Peyer's patch (tissue), 4 donors: ENCODE data around the gene ATP10A. TPM values are rescaled to one million over a fixed set of nuclear protein-coding genes. Genes with fewer than 3 reads are reported as not detected.

Experiments used
- DNase-seq, 3 donors: peaks; one replicate each; pipeline ENCODE4 v3.0.0-alpha.2; 2017 to 2019
- H3K27ac ChIP-seq, 4 donors: fragments of 200-600 bp; sonication (generic); one replicate each; pipeline ENCODE4 v1.5.1; 2016 to 2019
- H3K27me3 ChIP-seq, 2 donors: fragments of 200-600 bp; sonication (generic); one replicate each; pipeline ENCODE4 v1.5.1; 2019
- H3K36me3 ChIP-seq, 3 donors: fragments of 200-600 bp; sonication (generic); one replicate each; pipeline ENCODE4 v1.5.1; 2016 to 2019
- H3K4me1 ChIP-seq, 4 donors: fragments of 200-600 bp; sonication (generic); one replicate each; pipeline ENCODE4 v1.5.1; 2016 to 2019
- H3K4me3 ChIP-seq, 4 donors: fragments of 200-600 bp; sonication (generic); 1 replicate in 3 of 4; 2 replicates in 1 of 4; pipeline ENCODE4 v1.5.1; 2016 to 2019; ENCODE audit warnings: mild to moderate bottlenecking in 1 of 4
- H3K9me3 ChIP-seq, 4 donors: fragments of 200-600 bp; sonication (generic); one replicate each; pipeline ENCODE4 v1.5.1; 2016 to 2019; ENCODE audit warnings: mild to moderate bottlenecking in 1 of 4
- CTCF ChIP-seq, 6 experiments: fragments of 450-650 bp in 4 of 6; fragments of 200-600 bp in 2 of 6; sonication (generic) in 1 of 6; IDR thresholded peaks; one replicate each; pipeline ENCODE4 v1.5.1; 2017 to 2019; ENCODE audit warnings: antibody characterized with exemption in 6 of 6, mild to moderate bottlenecking in 3 of 6, moderate library complexity in 1 of 6
- POLR2A ChIP-seq, 2 donors: fragments of 450-650 bp; IDR thresholded peaks; one replicate each; pipeline ENCODE4 v1.5.1; 2017; ENCODE audit warnings: antibody characterized with exemption in 2 of 2, mild to moderate bottlenecking in 2 of 2, moderate library complexity in 2 of 2
- total RNA-seq, 4 donors: library from RNA; depleted of rRNA; stranded (reverse); fragments of >200 nt; gene quantifications; one replicate each; pipeline ENCODE4 v1.1.0, GENCODE V29; 2016

Gene ATP10A
- total RNA-seq, 4 donors from 2014 or later: 1.6 to 7.4 (median 3.7) TPM

- H3K4me3 ChIP-seq: no peak overlapping the region
- DNase-seq: no peak
- no peak overlapping the region for H3K27ac ChIP-seq
- H3K27me3 ChIP-seq: no peaks in the 10 kb centered on the region
- TF ChIP-seq CTCF (IDR thresholded peaks at IDR 0.05) (no peak), POLR2A (IDR thresholded peaks at IDR 0.05) (no peak)
- H3K4me1 ChIP-seq: peaks cover 0 to 6% (median 0%) of the 10 kb centered on the region in 4 donors
- no peaks in the 10 kb centered on the region for H3K9me3 ChIP-seq
- H3K36me3 ChIP-seq: no peaks in the 10 kb centered on the region
Observed at GRCh38 chr15:25847051-25847450, 16.1 kb downstream of the ATP10A start.

- Histone ChIP-seq H3K4me1 (peaks cover 0 to 6% (median 0%) of the 10 kb centered on the region in 4 donors), H3K36me3 (no peaks in the 10 kb centered on the region), H3K9me3 (no peaks in the 10 kb centered on the region), H3K27ac (peak overlapping the region in 1 of 4 donors; percentile 20), H3K4me3 (no peak overlapping the region), H3K27me3 (no peaks in the 10 kb centered on the region)
- no peak for TF ChIP-seq CTCF (IDR thresholded peaks at IDR 0.05)
- TF ChIP-seq POLR2A (IDR thresholded peaks at IDR 0.05): no peak
- peak in 2 of 3 donors; percentile 46 to 68 for DNase-seq
Observed at GRCh38 chr15:25846377-25846776, 16.8 kb downstream of the ATP10A start.

GRCh38 chr15:25844981-25845680 lies 18.0 kb downstream of the ATP10A start:
- Histone ChIP-seq H3K27ac (no peak overlapping the region), H3K36me3 (no peaks in the 10 kb centered on the region), H3K4me1 (peaks cover 0 to 6% (median 0%) of the 10 kb centered on the region in 4 donors)

GRCh38 chr15:25844542-25844941 lies 18.6 kb downstream of the ATP10A start:
- H3K27ac ChIP-seq: no peak overlapping the region
- no peak overlapping the region for H3K4me3 ChIP-seq
- TF ChIP-seq CTCF (IDR thresholded peaks at IDR 0.05): no peak
- no peak for TF ChIP-seq POLR2A (IDR thresholded peaks at IDR 0.05)

More at GRCh38 chr15:25844981-25845680, 18.0 kb downstream of the ATP10A start:
- no peaks in the 10 kb centered on the region for H3K27me3 ChIP-seq
- no peak for TF ChIP-seq POLR2A (IDR thresholded peaks at IDR 0.05)
- no peak overlapping the region for H3K4me3 ChIP-seq
- H3K9me3 ChIP-seq: no peaks in the 10 kb centered on the region
- no peak for DNase-seq

GRCh38 chr15:25844076-25844475 lies 19.1 kb downstream of the ATP10A start:
- Histone ChIP-seq H3K27me3 (no peaks in the 10 kb centered on the region), H3K36me3 (no peaks in the 10 kb centered on the region), H3K4me1 (peaks cover 0 to under 1% (median 0%) of the 10 kb centered on the region in 4 donors), H3K27ac (no peak overlapping the region), H3K4me3 (no peak overlapping the region), H3K9me3 (no peaks in the 10 kb centered on the region)
- no peak for TF ChIP-seq POLR2A (IDR thresholded peaks at IDR 0.05)
- TF ChIP-seq CTCF (IDR thresholded peaks at IDR 0.05): no peak
- DNase-seq: no peak

More at GRCh38 chr15:25844542-25844941, 18.6 kb downstream of the ATP10A start:
- no peak for DNase-seq
- Histone ChIP-seq H3K27me3 (no peaks in the 10 kb centered on the region), H3K36me3 (no peaks in the 10 kb centered on the region), H3K9me3 (no peaks in the 10 kb centered on the region), H3K4me1 (peaks cover 0 to 5% (median 0%) of the 10 kb centered on the region in 4 donors)

- Histone ChIP-seq H3K27ac (no peak overlapping the region), H3K27me3 (no peaks in the 10 kb centered on the region)
Observed at GRCh38 chr15:25839638-25840156, 23.4 kb downstream of the ATP10A start.

More at GRCh38 chr15:25839638-25840156, 23.4 kb downstream of the ATP10A start:
- TF ChIP-seq POLR2A (IDR thresholded peaks at IDR 0.05) (no peak), CTCF (IDR thresholded peaks at IDR 0.05) (no peak)
- Histone ChIP-seq H3K4me1 (no peaks in the 10 kb centered on the region), H3K9me3 (no peaks in the 10 kb centered on the region), H3K36me3 (no peaks in the 10 kb centered on the region), H3K4me3 (no peak overlapping the region)
- no peak for DNase-seq
